Motor neuron (in vitro differentiated cells): ENCODE data around the gene RALY. TPM values are rescaled to one million over a fixed set of nuclear protein-coding genes. Genes with fewer than 3 reads are reported as not detected.

Experiments used
- ATAC-seq, 8 experiments: fragments of 200-7000 bp; cut with Tn5 transposase; replicated peaks in 6 of 8; 2 replicates each; pipeline ENCODE4 v1.8.0; 2021; ENCODE audit warnings: mild to moderate bottlenecking in 8 of 8, moderate library complexity in 8 of 8
- H3K27ac ChIP-seq, 2 donors: fragments of 250-450 bp; sonication (Bioruptor Pico); 2 replicates each; pipeline ENCODE4 v1.9.0; 2021; ENCODE audit warnings: antibody characterized with exemption in 2 of 2, mild to moderate bottlenecking in 2 of 2, moderate library complexity in 1 of 2
- H3K4me1 ChIP-seq, 2 donors: fragments of 250-450 bp; sonication (Bioruptor Pico); replicated peaks in 1 of 2; 2 replicates each; pipeline ENCODE4 v1.6.1; 2021; ENCODE audit warnings: antibody characterized with exemption in 2 of 2, mild to moderate bottlenecking in 2 of 2, moderate library complexity in 1 of 2
- H3K4me3 ChIP-seq, 5 donors: fragments of 250-450 bp; sonication (Bioruptor Pico); 2 replicates each; pipeline ENCODE4 v1.9.0; 2021; ENCODE audit warnings: antibody characterized with exemption in 5 of 5, mild to moderate bottlenecking in 5 of 5, moderate library complexity in 4 of 5
- WGBS, 10 experiments: fragments of 450-650 bp; shearing (Covaris generic); methylation state at CpG; one replicate each; pipeline ENCODE4 v1.0.0; 2022; 5-methylcytosine and 5-hydroxymethylcytosine counted together
- in situ Hi-C, 9 experiments: fragments of 400-800 bp; cut with MboI; loops; one replicate each; pipeline ENCODE4 v1.15.0; 2021; ENCODE audit warnings: low sequenced_read_pairs in 9 of 9, low pct_unique_long_range_greater_than_20kb in 2 of 9; ENCODE audit not compliant: unreplicated experiment in 9 of 9
- total RNA-seq, 8 experiments: library from RNA; unstranded; fragments of 300-600 nt; gene quantifications; 2 replicates each; pipeline versions ENCODE4 v1.2.3 to v1.2.4, GENCODE V29; 2022

The RALY gene
- total RNA-seq, 8 experiments from 2014 or later: 59.8 to 155 (median 76.3) TPM

- in situ Hi-C loops: no loop called here
- 0 to 90% (median 39%) methylated on average over 2 to 17 of the region's 20 CpGs for WGBS, 10 experiments
- ATAC-seq: peak in 1 of 8 experiments; percentile 0
- peaks cover 15 to 16% of the 10 kb centered on the region in 2 donors for H3K4me1 ChIP-seq
- H3K27ac ChIP-seq: peak overlapping the region; percentile 20 to 56
- H3K4me3 ChIP-seq: peak overlapping the region; percentile 66 to 91 (median 77)
These were observed 1.4 kb upstream of the RALY start for GRCh38 chr20:33992145-33992922.

- 0 to 20% (median 0%) methylated on average over 1 to 11 of the region's 35 CpGs; no CpG with 5 or more reads in 3 of the 10 experiments for whole genome bisulfite sequencing, 10 experiments
- peak; percentile 60 to 91 (median 89) for ATAC-seq
- H3K4me3 ChIP-seq: peak overlapping the region; percentile 66 to 91 (median 77)
- peak overlapping the region; percentile 99 to 100 for H3K27ac ChIP-seq
- peaks cover 15 to 16% of the 10 kb centered on the region in 2 donors for H3K4me1 ChIP-seq
- in situ Hi-C loops: no loop called here
These were observed 662 bp upstream of the RALY start for GRCh38 chr20:33992923-33993575.

- Histone ChIP-seq H3K4me3 (peak overlapping the region; percentile 66 to 91 (median 77)), H3K4me1 (peaks cover 15 to 16% of the 10 kb centered on the region in 2 donors), H3K27ac (peak overlapping the region; percentile 99 to 100)
- ATAC-seq: peak; percentile 7 to 33 (median 12)
- in situ Hi-C loops: no loop called here
- 0 to 15% (median 0%) methylated on average over 1 to 9 of the region's 57 CpGs; no CpG with 5 or more reads in 5 of the 10 experiments for WGBS, 10 experiments
These were observed 657 bp downstream of the RALY start for GRCh38 chr20:33994222-33994913.

- peak overlapping the region; percentile 66 to 91 (median 77) for H3K4me3 ChIP-seq
- 0 to 83% (median 20%) methylated on average over 1 to 6 of the region's 8 CpGs; no CpG with 5 or more reads in 1 of the 10 experiments for WGBS, 10 experiments
- no peak for ATAC-seq
- peaks cover 16 to 21% of the 10 kb centered on the region in 2 donors for H3K4me1 ChIP-seq
- in situ Hi-C loops: no loop called here
- H3K27ac ChIP-seq: no peak overlapping the region
These were observed 1.5 kb downstream of the RALY start for GRCh38 chr20:33995053-33995831.

GRCh38 chr20:33999025-33999649, 5.4 kb downstream of the RALY start:
- in situ Hi-C loops: no loop called here
- Histone ChIP-seq H3K4me3 (no peak overlapping the region), H3K4me1 (peaks cover 11 to 18% of the 10 kb centered on the region in 2 donors), H3K27ac (no peak overlapping the region)
- 69 to 100% (median 93%) methylated on average over 3 to 7 of the region's 7 CpGs for WGBS, 10 experiments
- no peak for ATAC-seq

- WGBS, 10 experiments: 80 to 100% (median 90%) methylated on average over 1 to 2 of the region's 2 CpGs; no CpG with 5 or more reads in 2 of the 10 experiments
- H3K27ac ChIP-seq: no peak overlapping the region
- no peak overlapping the region for H3K4me3 ChIP-seq
- in situ Hi-C loops: no loop called here
- H3K4me1 ChIP-seq: peaks cover 4 to 8% of the 10 kb centered on the region in 2 donors
- no peak for ATAC-seq
These were observed 7.7 kb downstream of the RALY start for GRCh38 chr20:34001378-34001777.

GRCh38 chr20:34004227-34004626, 10.5 kb downstream of the RALY start:
- WGBS, 10 experiments: 80 to 100% (median 100%) methylated on average over 1 to 2 of the region's 2 CpGs; no CpG with 5 or more reads in 5 of the 10 experiments
- Histone ChIP-seq H3K4me1 (peaks cover 4 to 8% of the 10 kb centered on the region in 2 donors), H3K27ac (no peak overlapping the region), H3K4me3 (no peak overlapping the region)
- no peak for ATAC-seq
- in situ Hi-C loops: no loop called here

GRCh38 chr20:34004790-34005457, 11.2 kb downstream of the RALY start:
- no peak for ATAC-seq
- Histone ChIP-seq H3K4me1 (peaks cover 4 to 6% of the 10 kb centered on the region in 2 donors), H3K27ac (no peak overlapping the region), H3K4me3 (no peak overlapping the region)
- in situ Hi-C loops: no loop called here
- 86 to 100% (median 96%) methylated on average over 1 to 9 of the region's 11 CpGs; no CpG with 5 or more reads in 1 of the 10 experiments for WGBS, 10 experiments

GRCh38 chr20:34006619-34007018, 12.9 kb downstream of the RALY start:
- 84 to 100% (median 97%) methylated on average over 1 to 2 of the region's 2 CpGs; no CpG with 5 or more reads in 4 of the 10 experiments for WGBS, 10 experiments
- in situ Hi-C loops: no loop called here
- H3K4me3 ChIP-seq: no peak overlapping the region
- peaks cover 0 to 6% of the 10 kb centered on the region in 2 donors for H3K4me1 ChIP-seq
- no peak overlapping the region for H3K27ac ChIP-seq
- peak in 1 of 8 experiments; percentile 67 for ATAC-seq

- WGBS, 10 experiments: 67 to 100% (median 100%) methylated on average over 1 of the region's 1 CpG; no CpG with 5 or more reads in 5 of the 10 experiments
- Histone ChIP-seq H3K4me1 (peaks cover 0 to 6% of the 10 kb centered on the region in 2 donors), H3K4me3 (no peak overlapping the region), H3K27ac (no peak overlapping the region)
- no peak for ATAC-seq
- in situ Hi-C loops: no loop called here
These were observed 14.8 kb downstream of the RALY start for GRCh38 chr20:34008477-34008876.

GRCh38 chr20:34010405-34010931, 16.8 kb downstream of the RALY start:
- in situ Hi-C loops: no loop called here
- Histone ChIP-seq H3K4me1 (peaks cover 0 to 6% of the 10 kb centered on the region in 2 donors), H3K27ac (no peak overlapping the region), H3K4me3 (no peak overlapping the region)
- peak in 5 of 8 experiments; percentile 13 to 40 (median 25) for ATAC-seq
- WGBS, 10 experiments: 40 to 87% (median 67%) methylated on average over 1 to 3 of the region's 3 CpGs; no CpG with 5 or more reads in 1 of the 10 experiments
